ENCODE data around the gene XRRA1. TPM values are rescaled to one million over a fixed set of nuclear protein-coding genes. Genes with fewer than 3 reads are reported as not detected.
"Not testable (repeated sequence)": the region's sequence is repeated elsewhere in the genome, so short reads cannot be mapped to it uniquely, and the experiment has no call there.

Gene XRRA1
- 10 to 100 TPM; 31.0 to 34.6 TPM for total RNA-seq

GRCh38 chr11:74948898-74949752 is at the start of gene XRRA1, which contains the start of gene SPCS2:
Gene XRRA1, minus strand, starts transcription at chr11:74949091. Its CDS starts 8,213 bp downstream, at chr11:74940878.
Gene SPCS2, plus strand, starts transcription at chr11:74949266. Its CDS starts 20 bp downstream, at chr11:74949286.
- ChIA-PET POLR2A (interaction anchor here (0.6 to 1.4 kb wide), 4 partner anchors 15 to 199 kb away, joined by 3 to 6 read pairs (median 4); no protein-coding TSS in a partner anchor), CTCF (interaction anchor here (0.9 kb wide), 1 partner anchor 9 kb away, joined by 3 read pairs; no protein-coding TSS in a partner anchor)

GRCh38 chr11:74992852-74993251 is 44.0 kb upstream of the XRRA1 start:
- POLR2A ChIA-PET = no interaction called here
- CTCF ChIA-PET = no interaction called here

GRCh38 chr11:74990941-74991340 is 42.0 kb upstream of the XRRA1 start:
- ChIA-PET CTCF (no interaction called here), POLR2A (no interaction called here)

- CTCF ChIA-PET, POLR2A ChIA-PET: not testable (repeated sequence)
Observed at GRCh38 chr11:74990150-74990549, 41.3 kb upstream of the XRRA1 start.

- ChIA-PET POLR2A (interaction anchor here (0.7 kb wide), 2 partner anchors 29 to 57 kb away, joined by 3 read pairs; no protein-coding TSS in a partner anchor), CTCF (interaction anchor here (0.5 to 1.3 kb wide), 3 partner anchors 23 to 363 kb away, joined by 3 to 4 read pairs (median 3); no protein-coding TSS in a partner anchor)
Observed at GRCh38 chr11:74989260-74989638, 40.4 kb upstream of the XRRA1 start.

GRCh38 chr11:74988541-74989259 is 39.8 kb upstream of the XRRA1 start, which contains the start of gene NEU3:
Gene NEU3, plus strand, starts transcription at chr11:74988933. Its CDS starts 128 bp downstream, at chr11:74989061.
- ChIA-PET POLR2A (interaction anchor here (0.7 kb wide), 2 partner anchors 28 to 56 kb away, joined by 3 read pairs; no protein-coding TSS in a partner anchor), CTCF (interaction anchor here (1.3 kb wide), 2 partner anchors 23 to 34 kb away, joined by 3 to 4 read pairs; no protein-coding TSS in a partner anchor)

- POLR2A ChIA-PET = no interaction called here
- CTCF ChIA-PET = interaction anchor here (1.4 kb wide), 1 partner anchor 31 kb away, joined by 3 read pairs; no protein-coding TSS in a partner anchor
Observed at GRCh38 chr11:74984730-74985129, 35.8 kb upstream of the XRRA1 start.

GRCh38 chr11:74984070-74984469 is 35.2 kb upstream of the XRRA1 start:
- ChIA-PET POLR2A (no interaction called here), CTCF (interaction anchor here (1.4 kb wide), 1 partner anchor 30 kb away, joined by 3 read pairs; no protein-coding TSS in a partner anchor)

GRCh38 chr11:74981888-74982287 is 33.0 kb upstream of the XRRA1 start:
- POLR2A ChIA-PET = no interaction called here

GRCh38 chr11:74980634-74981033 is 31.7 kb upstream of the XRRA1 start:
- ChIA-PET POLR2A (no interaction called here), CTCF (no interaction called here)

More at GRCh38 chr11:74981888-74982287, 33.0 kb upstream of the XRRA1 start:
- CTCF ChIA-PET = no interaction called here

- CTCF ChIA-PET = no interaction called here
- POLR2A ChIA-PET = no interaction called here
Observed at GRCh38 chr11:74978041-74978440, 29.1 kb upstream of the XRRA1 start.

GRCh38 chr11:74971424-74971823 is 22.5 kb upstream of the XRRA1 start:
- POLR2A ChIA-PET = no interaction called here

GRCh38 chr11:74970852-74971395 is 22.0 kb upstream of the XRRA1 start:
- CTCF ChIA-PET = interaction anchor here (0.9 to 1.3 kb wide), 2 partner anchors 52 to 277 kb away, joined by 3 read pairs; no protein-coding TSS in a partner anchor
- POLR2A ChIA-PET = no interaction called here

More at GRCh38 chr11:74971424-74971823, 22.5 kb upstream of the XRRA1 start:
- CTCF ChIA-PET = interaction anchor here (0.9 to 1.3 kb wide), 2 partner anchors 51 to 277 kb away, joined by 3 read pairs; no protein-coding TSS in a partner anchor

GRCh38 chr11:74966651-74967050 is 17.8 kb upstream of the XRRA1 start:
- POLR2A ChIA-PET = no interaction called here
- CTCF ChIA-PET = interaction anchor here (1.6 kb wide), 1 partner anchor 22 kb away, joined by 4 read pairs; the partner anchor contains the start of gene NEU3

- CTCF ChIA-PET = interaction anchor here (0.7 kb wide), 1 partner anchor 344 kb away, joined by 5 read pairs; no protein-coding TSS in a partner anchor
Observed at GRCh38 chr11:74960128-74960527, 11.2 kb upstream of the XRRA1 start.

GRCh38 chr11:74957937-74958629 is 9.2 kb upstream of the XRRA1 start:
- CTCF ChIA-PET = interaction anchor here (1.0 to 1.3 kb wide), 2 partner anchors 9 to 182 kb away, joined by 3 read pairs; partner anchors contain the start of gene XRRA1

More at GRCh38 chr11:74960128-74960527, 11.2 kb upstream of the XRRA1 start:
- POLR2A ChIA-PET = interaction anchor here (0.9 to 1.0 kb wide), 2 partner anchors 12 to 29 kb away, joined by 3 read pairs; no protein-coding TSS in a partner anchor

GRCh38 chr11:74956397-74957015 is 7.6 kb upstream of the XRRA1 start:
- POLR2A ChIA-PET = no interaction called here

More at GRCh38 chr11:74957937-74958629, 9.2 kb upstream of the XRRA1 start:
- POLR2A ChIA-PET = no interaction called here

GRCh38 chr11:74954199-74954598 is 5.3 kb upstream of the XRRA1 start:
- ChIA-PET POLR2A (no interaction called here), CTCF (interaction anchor here (0.5 to 1.3 kb wide), 2 partner anchors 30 to 152 kb away, joined by 3 read pairs; no protein-coding TSS in a partner anchor)

More at GRCh38 chr11:74956397-74957015, 7.6 kb upstream of the XRRA1 start:
- CTCF ChIA-PET = no interaction called here
